Adrenal gland (tissue), 12 donors: ENCODE results near the gene DCC. TPM values are rescaled to one million over a fixed set of nuclear protein-coding genes. Genes with fewer than 3 reads are reported as not detected.

Experiments used
- DNase-seq, 7 donors: peaks; one replicate each; pipeline ENCODE4 v3.0.0-alpha.2; 2019 to 2020
- H3K27ac ChIP-seq, 5 donors: fragments of 200-600 bp; sonication (generic) in 4 of 5; 1 replicate in 3 of 5; 2 replicates in 2 of 5; pipeline versions ENCODE4 v1.5.1 to v1.8.0; 2016 to 2020; ENCODE audit warnings: mild to moderate bottlenecking in 1 of 5
- H3K27me3 ChIP-seq: fragments of 200-600 bp; 2 replicates; pipeline ENCODE4 v1.8.0; 2021
- H3K36me3 ChIP-seq, 2 donors: fragments of 200-600 bp; replicated peaks in 1 of 2; 1 replicate in 1 of 2; 2 replicates in 1 of 2; pipeline versions ENCODE4 v1.5.1 to v1.8.0; 2018 to 2022
- H3K4me1 ChIP-seq, 2 donors: fragments of 200-600 bp; replicated peaks in 1 of 2; 1 replicate in 1 of 2; 2 replicates in 1 of 2; pipeline versions ENCODE4 v1.5.1 to v1.8.0; 2018 to 2021
- H3K4me3 ChIP-seq, 4 donors: fragments of 200-600 bp; sonication (generic) in 3 of 4; one replicate each; pipeline ENCODE4 v1.5.1; 2016 to 2018
- H3K9me3 ChIP-seq, 3 donors: fragments of 200-600 bp; sonication (generic) in 1 of 3; replicated peaks in 1 of 3; 1 replicate in 2 of 3; 2 replicates in 1 of 3; pipeline versions ENCODE4 v1.5.1 to v1.8.0; 2016 to 2021
- POLR2A ChIP-seq, 2 donors: fragments of 450-650 bp; IDR thresholded peaks; one replicate each; pipeline ENCODE4 v1.6.1; 2017; ENCODE audit warnings: antibody characterized with exemption in 2 of 2, mild to moderate bottlenecking in 2 of 2, moderate library complexity in 1 of 2
- WGBS, 4 donors: extraction: QIAGEN DNeasy Blood & Tissue Kit in 2 of 4; methylation state at CpG; one replicate each; pipeline versions ENCODE4 v1.1.5 to v1.1.7; 2013 to 2017; 5-methylcytosine and 5-hydroxymethylcytosine counted together
- intact Hi-C, 2 donors: fragments of 100-400 bp; cut with DNase I; formaldehyde crosslinking; loops; one replicate each; pipeline versions ENCODE4 v1.14.1 to v1.15.0; 2022 to 2023
- polyA plus RNA-seq, 3 donors: library from polyadenylated mRNA; stranded (reverse); fragments of 200-250 nt in 2 of 3; fragments of 350-450 nt in 1 of 3; fragmentation: Illumina TruSeq in 1 of 3; extraction: RNeasy Lipid Tissue Mini Kit (QIAGEN cat#74804) in 1 of 3; gene quantifications; one replicate each; pipeline ENCODE4 v1.2.3, GENCODE V29; 2013 to 2014
- total RNA-seq, 9 donors: library from RNA; depleted of rRNA in 4 of 9; stranded (reverse); fragments of >200 nt in 4 of 9; fragments of 120-200 nt in 1 of 9; fragmentation: NEBNext Ultra II Directional in 1 of 9; extraction: Animal tissue kit (Norgen Biotek cat#: 25700) in 1 of 9; gene quantifications; one replicate each; pipeline versions ENCODE4 v1.1.0 to v1.2.4, GENCODE V29; 2013 to 2023
- TF ChIP-seq, protein P1 (sequence below), 6 experiments: fragments of 450-650 bp in 4 of 6; fragments of 200-600 bp in 2 of 6; sonication (generic) in 1 of 6; IDR thresholded peaks; 1 replicate in 5 of 6; 2 replicates in 1 of 6; pipeline versions ENCODE4 v1.5.1 to v1.8.0; 2016 to 2021; ENCODE audit warnings: antibody characterized with exemption in 6 of 6, mild to moderate bottlenecking in 2 of 6, moderate library complexity in 1 of 6
- donor health status: healthy with polysubstance abuse.
- donor health status: Bipolar disorder and iron deficiency.
- donor health status: DM: yes; HTN: yes; CAD: no.
- donor health status: DM: no; HTN: no; CAD: no.
- donor health status: DM: no; HTN: no; CAD: no.
- donor health status: DM: yes; HTN: yes; CAD: no.

The DCC gene
- total and polyA plus RNA-seq, 12 donors = 0.33 to 3.5 (median 1.1) TPM; not detected in 1

DNA sequence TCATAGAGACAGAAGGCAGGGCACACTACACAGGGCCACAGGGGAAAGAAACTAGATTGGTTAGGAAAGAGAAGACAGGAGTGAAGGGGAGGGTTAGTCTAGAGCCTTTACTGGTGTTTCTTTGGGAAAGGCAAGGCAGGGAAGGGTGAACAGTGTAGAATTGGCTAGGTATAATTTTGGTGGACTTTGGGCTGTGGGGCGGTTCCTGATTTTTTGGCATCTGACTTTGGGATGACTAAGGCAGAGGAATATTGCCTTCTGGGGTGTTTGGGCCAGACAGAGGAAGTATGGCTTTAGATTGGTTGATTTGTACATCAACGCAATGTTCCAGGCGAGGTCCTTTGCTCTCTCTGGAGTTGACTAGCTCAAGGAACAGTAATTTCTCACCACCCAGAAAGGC lies 534.8 kb downstream of the DCC start:
- Histone ChIP-seq H3K36me3 (no peaks in the 10 kb centered on the region), H3K9me3 (no peaks in the 10 kb centered on the region), H3K27ac (no peak overlapping the region), H3K4me3 (no peak overlapping the region), H3K4me1 (no peaks in the 10 kb centered on the region), H3K27me3 (no peaks in the 10 kb centered on the region)
- intact Hi-C loops = no loop called here
- DNase-seq = no peak
- TF ChIP-seq, protein P1, sequence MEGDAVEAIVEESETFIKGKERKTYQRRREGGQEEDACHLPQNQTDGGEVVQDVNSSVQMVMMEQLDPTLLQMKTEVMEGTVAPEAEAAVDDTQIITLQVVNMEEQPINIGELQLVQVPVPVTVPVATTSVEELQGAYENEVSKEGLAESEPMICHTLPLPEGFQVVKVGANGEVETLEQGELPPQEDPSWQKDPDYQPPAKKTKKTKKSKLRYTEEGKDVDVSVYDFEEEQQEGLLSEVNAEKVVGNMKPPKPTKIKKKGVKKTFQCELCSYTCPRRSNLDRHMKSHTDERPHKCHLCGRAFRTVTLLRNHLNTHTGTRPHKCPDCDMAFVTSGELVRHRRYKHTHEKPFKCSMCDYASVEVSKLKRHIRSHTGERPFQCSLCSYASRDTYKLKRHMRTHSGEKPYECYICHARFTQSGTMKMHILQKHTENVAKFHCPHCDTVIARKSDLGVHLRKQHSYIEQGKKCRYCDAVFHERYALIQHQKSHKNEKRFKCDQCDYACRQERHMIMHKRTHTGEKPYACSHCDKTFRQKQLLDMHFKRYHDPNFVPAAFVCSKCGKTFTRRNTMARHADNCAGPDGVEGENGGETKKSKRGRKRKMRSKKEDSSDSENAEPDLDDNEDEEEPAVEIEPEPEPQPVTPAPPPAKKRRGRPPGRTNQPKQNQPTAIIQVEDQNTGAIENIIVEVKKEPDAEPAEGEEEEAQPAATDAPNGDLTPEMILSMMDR (IDR thresholded peaks at IDR 0.05) = no peak
- no peak for TF ChIP-seq POLR2A (IDR thresholded peaks at IDR 0.05)
- 71 to 80% (median 75%) methylated on average over 3 of the region's 3 CpGs for WGBS, 4 donors

DNA sequence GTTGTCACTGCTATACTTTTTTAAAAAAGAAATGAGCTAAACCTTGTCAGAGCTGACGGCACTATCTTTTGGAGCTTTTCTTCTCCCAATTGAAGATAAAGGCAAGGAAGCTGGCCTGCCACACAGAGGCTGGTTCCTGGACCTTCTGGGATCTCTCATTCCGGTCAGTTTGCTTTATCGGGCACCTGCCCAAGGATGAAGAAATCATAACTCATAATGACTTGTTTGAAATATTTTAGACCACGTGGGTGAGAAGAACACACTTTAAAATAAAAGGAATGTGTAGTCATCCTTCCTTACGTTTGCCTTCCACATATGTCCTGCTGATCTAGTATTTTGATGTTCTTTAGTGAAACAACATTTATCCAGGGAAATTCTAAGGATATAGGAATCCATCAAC lies 535.7 kb downstream of the DCC start:
- DNase-seq = no peak
- Histone ChIP-seq H3K36me3 (no peaks in the 10 kb centered on the region), H3K4me3 (no peak overlapping the region), H3K27ac (no peak overlapping the region), H3K4me1 (no peaks in the 10 kb centered on the region), H3K27me3 (no peaks in the 10 kb centered on the region), H3K9me3 (no peaks in the 10 kb centered on the region)
- intact Hi-C loops = no loop called here
- WGBS, 4 donors = 44 to 56% (median 51%) methylated on average over 5 of the region's 5 CpGs
- no peak for TF ChIP-seq POLR2A (IDR thresholded peaks at IDR 0.05)
- TF ChIP-seq, protein P1 (IDR thresholded peaks at IDR 0.05) = no peak

DNA sequence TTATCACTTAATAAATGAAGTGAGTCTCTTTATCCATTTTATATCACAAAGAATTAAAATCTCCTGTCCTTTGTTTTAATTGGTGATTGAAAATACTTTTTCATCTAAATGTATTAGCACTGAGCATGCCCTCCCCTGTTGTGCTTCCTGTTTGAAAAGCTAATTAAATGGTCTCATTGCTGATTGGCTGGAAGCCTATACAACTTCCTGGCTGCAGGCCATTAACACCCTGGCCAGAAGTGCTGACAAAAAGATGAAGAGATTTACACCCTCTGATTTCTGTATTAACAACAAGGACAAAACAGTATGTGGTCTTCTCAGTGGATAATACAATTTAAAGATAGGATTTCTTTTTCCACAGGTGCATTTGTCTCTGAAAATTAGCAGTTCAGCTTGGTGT lies 548.0 kb downstream of the DCC start:
- H3K4me1 ChIP-seq = no peaks in the 10 kb centered on the region
- H3K9me3 ChIP-seq = no peaks in the 10 kb centered on the region
- H3K36me3 ChIP-seq = no peaks in the 10 kb centered on the region
- no peak overlapping the region for H3K27ac ChIP-seq
- no peaks in the 10 kb centered on the region for H3K27me3 ChIP-seq
- no peak for DNase-seq
- TF ChIP-seq, protein P1 (IDR thresholded peaks at IDR 0.05) = no peak
- TF ChIP-seq POLR2A (IDR thresholded peaks at IDR 0.05) = no peak
- no peak overlapping the region for H3K4me3 ChIP-seq
- intact Hi-C loops = no loop called here

DNA sequence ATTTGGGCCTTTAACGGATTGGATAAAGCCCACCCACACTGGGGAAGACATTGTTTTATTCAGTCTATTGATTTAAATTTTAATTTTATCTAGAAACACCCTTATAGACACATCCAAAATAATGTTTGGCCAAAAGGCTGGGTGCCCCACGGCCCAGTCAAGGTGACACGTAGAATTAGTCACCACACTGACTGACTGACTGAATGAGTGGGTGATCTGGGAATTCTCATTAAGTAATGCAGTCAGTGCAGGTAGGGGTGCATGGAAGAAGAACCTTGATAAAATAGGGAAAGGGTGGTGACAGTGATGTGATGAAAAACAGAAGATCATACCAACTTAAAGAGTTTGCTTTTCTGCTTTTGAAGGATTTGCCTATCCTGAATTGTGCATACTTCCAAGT lies 554.8 kb downstream of the DCC start:
- Histone ChIP-seq H3K27ac (no peak overlapping the region), H3K9me3 (no peaks in the 10 kb centered on the region), H3K4me3 (no peak overlapping the region), H3K36me3 (no peaks in the 10 kb centered on the region), H3K27me3 (no peaks in the 10 kb centered on the region), H3K4me1 (no peaks in the 10 kb centered on the region)
- no peak for DNase-seq
- TF ChIP-seq, protein P1 (IDR thresholded peaks at IDR 0.05) = no peak
- TF ChIP-seq POLR2A (IDR thresholded peaks at IDR 0.05) = no peak
- intact Hi-C loops = no loop called here
- WGBS, 4 donors = 70 to 72% (median 71%) methylated on average over 3 of the region's 3 CpGs
